Subcutaneous adipose tissue (tissue), 4 donors: ENCODE data around the gene CYS1. TPM values are rescaled to one million over a fixed set of nuclear protein-coding genes. Genes with fewer than 3 reads are reported as not detected.

Experiments used
- CTCF ChIP-seq: fragments of 450-650 bp; IDR thresholded peaks from one replicate; pipeline ENCODE4 v1.5.1; 2016; ENCODE audit warnings: low read depth, mild to moderate bottlenecking, control low read depth, antibody characterized with exemption, moderate library complexity
- total RNA-seq, 4 donors: library from RNA; depleted of rRNA; stranded (reverse); fragments of >200 nt; gene quantifications; one replicate each; pipeline ENCODE4 v1.1.0, GENCODE V29; 2016

Gene CYS1
- total RNA-seq, 4 donors from 2014 or later, result 1.1 to 2.4 (median 1.4) TPM; not detected in 1

GRCh38 chr2:10029875-10030223 is 50.4 kb downstream of the CYS1 start:
- TF ChIP-seq CTCF, result no peak

DNA sequence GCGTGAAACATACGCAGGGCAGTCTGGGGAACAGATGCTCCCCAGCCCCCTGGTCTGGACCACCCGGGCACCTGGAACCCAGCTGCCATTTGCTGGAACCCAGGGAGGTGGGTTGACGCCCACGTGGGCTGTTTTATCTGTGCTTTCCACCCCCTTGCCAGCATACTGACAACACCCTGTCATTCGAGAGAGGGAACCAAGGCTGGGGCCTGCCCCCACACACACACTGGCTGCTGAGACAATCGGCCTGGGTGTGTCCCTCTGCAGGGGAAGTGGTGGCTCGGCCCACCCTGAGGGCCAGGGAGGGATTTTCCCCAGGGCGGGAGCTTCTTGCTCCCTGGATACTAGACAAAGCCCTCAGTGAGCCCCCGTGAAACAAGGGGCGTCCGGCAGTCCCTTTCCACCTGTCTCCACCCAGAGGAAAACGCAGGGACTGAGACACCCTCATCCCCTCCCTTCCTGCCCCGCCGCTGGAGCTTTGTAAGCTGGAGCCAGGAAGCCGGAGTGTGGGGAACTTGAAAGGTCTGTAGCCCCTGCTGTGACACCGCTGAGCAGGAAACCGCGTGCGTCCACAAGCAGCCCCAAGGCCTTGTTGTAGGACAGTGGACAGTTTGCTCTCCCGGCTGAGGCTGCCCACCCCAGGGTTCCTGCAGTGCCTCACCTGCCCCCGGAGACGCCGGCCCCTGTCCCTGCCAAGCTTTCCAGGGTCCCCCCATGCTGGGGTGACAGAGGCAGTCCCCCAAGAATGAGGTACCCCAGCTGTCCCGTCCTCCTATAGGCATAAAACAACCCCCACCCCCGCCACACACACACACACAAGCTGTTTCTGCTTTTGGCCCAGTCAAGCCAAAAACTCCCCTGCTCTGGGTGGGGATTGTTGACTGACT is 51.0 kb downstream of the CYS1 start:
- no peak for TF ChIP-seq CTCF

- TF ChIP-seq CTCF, result no peak
Measured at GRCh38 chr2:10028407-10028987, 51.7 kb downstream of the CYS1 start.

GRCh38 chr2:10027660-10028330 is 52.4 kb downstream of the CYS1 start:
- TF ChIP-seq CTCF, result no peak

- no peak for TF ChIP-seq CTCF
Measured at GRCh38 chr2:10026940-10027569, 53.2 kb downstream of the CYS1 start.

DNA sequence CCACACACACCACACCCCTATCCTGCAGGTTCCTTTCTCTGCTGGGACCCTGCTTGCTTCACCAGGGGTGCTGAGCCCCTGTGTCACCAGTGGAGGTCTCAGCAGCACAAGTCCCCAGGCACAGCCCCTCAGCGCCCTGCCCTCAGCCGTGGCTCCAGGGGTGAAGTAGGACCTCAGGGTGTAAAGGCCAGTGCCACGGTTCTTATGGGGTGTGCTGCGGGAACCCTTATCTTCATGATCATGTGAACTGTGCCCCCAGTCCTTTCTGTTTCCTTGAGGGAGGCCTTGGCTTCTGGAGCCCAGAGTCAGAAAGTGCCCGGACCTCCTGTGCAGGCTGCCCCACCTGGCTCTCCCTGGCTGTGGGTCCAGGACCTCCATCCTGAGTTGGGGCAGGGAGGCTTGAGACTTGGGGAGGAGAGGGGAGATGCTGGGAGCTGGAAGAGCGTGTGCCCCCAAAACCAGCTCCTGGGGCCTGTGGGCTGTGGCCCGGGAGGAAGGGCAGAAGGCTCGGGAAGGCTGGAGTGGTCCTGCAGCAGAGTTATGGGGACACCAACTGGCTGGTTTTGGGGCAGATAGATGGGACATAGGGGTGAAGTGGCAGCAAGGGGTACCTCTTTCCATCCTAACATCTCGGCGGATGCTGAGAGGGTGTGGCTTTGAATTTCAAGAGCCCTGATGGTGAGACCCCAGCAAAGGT is 57.1 kb downstream of the CYS1 start:
- no peak for TF ChIP-seq CTCF
